Breast epithelium (tissue), 3 donors: ENCODE results near the gene ONECUT2.

Experiments
- POLR2AphosphoS5 ChIP-seq, 3 donors: sonication (generic); formaldehyde crosslinking; IDR thresholded peaks; one replicate each; pipeline ENCODE4 v1.6.1; 2017; ENCODE audit warnings: antibody characterized with exemption in 3 of 3
- TF ChIP-seq, protein P1 (sequence below), 3 donors: fragments of 450-650 bp; IDR thresholded peaks; one replicate each; pipeline ENCODE4 v1.5.1; 2016 to 2017; ENCODE audit warnings: antibody characterized with exemption in 3 of 3, mild to moderate bottlenecking in 3 of 3, moderate library complexity in 3 of 3

DNA sequence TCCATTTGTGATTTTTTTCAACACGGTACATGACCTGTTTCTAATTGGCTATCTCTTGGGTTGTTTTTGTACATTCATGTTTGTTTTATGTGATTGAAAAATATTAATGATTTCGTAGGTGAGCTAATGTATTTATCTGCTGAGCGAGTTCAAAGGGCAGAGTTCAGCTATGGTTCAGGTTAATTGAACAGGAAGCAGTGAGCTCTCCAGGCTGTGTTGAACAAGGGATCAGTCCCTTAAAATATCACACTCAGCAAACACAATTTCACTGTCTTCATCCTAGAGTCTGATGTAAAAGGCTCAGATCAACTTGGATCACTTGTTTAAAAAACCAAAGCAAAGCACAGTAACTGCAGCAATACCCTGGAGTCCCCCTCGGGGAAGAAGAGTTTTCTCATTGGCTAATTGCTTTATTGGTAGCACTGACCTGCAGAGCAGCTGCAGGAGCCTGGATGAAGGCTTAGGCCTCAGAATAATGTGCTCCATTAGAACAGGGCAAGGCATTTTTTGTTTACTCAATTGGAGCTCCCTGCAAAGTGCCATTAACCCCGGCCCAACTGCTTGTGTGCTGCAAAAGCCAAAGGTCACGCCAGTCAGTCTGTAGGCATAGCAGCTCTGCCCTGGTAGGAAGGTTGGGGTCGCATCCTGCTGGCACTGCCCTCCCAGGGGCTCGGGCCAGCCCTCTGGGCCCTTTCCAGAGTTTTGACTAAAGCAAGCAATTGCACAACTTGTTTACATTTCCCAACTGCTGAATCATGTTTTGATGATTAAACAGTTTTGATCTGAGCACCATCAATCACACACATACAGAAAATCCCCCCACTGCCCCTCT is 10.5 kb downstream of the ONECUT2 start:
- TF ChIP-seq POLR2AphosphoS5 (IDR thresholded peaks at IDR 0.05), result no peak
- TF ChIP-seq, protein P1, sequence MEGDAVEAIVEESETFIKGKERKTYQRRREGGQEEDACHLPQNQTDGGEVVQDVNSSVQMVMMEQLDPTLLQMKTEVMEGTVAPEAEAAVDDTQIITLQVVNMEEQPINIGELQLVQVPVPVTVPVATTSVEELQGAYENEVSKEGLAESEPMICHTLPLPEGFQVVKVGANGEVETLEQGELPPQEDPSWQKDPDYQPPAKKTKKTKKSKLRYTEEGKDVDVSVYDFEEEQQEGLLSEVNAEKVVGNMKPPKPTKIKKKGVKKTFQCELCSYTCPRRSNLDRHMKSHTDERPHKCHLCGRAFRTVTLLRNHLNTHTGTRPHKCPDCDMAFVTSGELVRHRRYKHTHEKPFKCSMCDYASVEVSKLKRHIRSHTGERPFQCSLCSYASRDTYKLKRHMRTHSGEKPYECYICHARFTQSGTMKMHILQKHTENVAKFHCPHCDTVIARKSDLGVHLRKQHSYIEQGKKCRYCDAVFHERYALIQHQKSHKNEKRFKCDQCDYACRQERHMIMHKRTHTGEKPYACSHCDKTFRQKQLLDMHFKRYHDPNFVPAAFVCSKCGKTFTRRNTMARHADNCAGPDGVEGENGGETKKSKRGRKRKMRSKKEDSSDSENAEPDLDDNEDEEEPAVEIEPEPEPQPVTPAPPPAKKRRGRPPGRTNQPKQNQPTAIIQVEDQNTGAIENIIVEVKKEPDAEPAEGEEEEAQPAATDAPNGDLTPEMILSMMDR (IDR thresholded peaks at IDR 0.05), result no peak
